Vagina (tissue), 2 donors: ENCODE data around the gene CFAP74. TPM values are rescaled to one million over a fixed set of nuclear protein-coding genes. Genes with fewer than 3 reads are reported as not detected.

Experiments
- DNase-seq, 2 donors: peaks; one replicate each; pipeline ENCODE4 v3.0.0-alpha.2; 2017; ENCODE audit errors: extremely low spot score in 2 of 2
- H3K27ac ChIP-seq: fragments of 200-600 bp; sonication (generic); one replicate; pipeline ENCODE4 v1.5.1; 2019
- H3K27me3 ChIP-seq: fragments of 200-600 bp; sonication (generic); one replicate; pipeline ENCODE4 v1.5.1; 2019
- H3K36me3 ChIP-seq, 2 donors: fragments of 200-600 bp; sonication (generic); one replicate each; pipeline ENCODE4 v1.5.1; 2017 to 2019
- H3K4me1 ChIP-seq: fragments of 200-600 bp; sonication (generic); one replicate; pipeline ENCODE4 v1.5.1; 2019
- H3K4me3 ChIP-seq, 2 donors: fragments of 200-600 bp; sonication (generic); 1 replicate in 1 of 2; 2 replicates in 1 of 2; pipeline ENCODE4 v1.5.1; 2016 to 2019
- H3K9me3 ChIP-seq: fragments of 200-600 bp; sonication (generic); one replicate; pipeline ENCODE4 v1.5.1; 2019
- CTCF ChIP-seq, 3 experiments: fragments of 450-650 bp in 2 of 3; fragments of 200-600 bp in 1 of 3; sonication (generic) in 1 of 3; IDR thresholded peaks; one replicate each; pipeline ENCODE4 v1.5.1; 2017 to 2019; ENCODE audit warnings: antibody characterized with exemption in 3 of 3, mild to moderate bottlenecking in 2 of 3, moderate library complexity in 2 of 3
- POLR2A ChIP-seq, 2 donors: fragments of 450-650 bp; IDR thresholded peaks; one replicate each; pipeline ENCODE4 v1.6.1; 2017; ENCODE audit warnings: antibody characterized with exemption in 2 of 2, mild to moderate bottlenecking in 2 of 2, moderate library complexity in 2 of 2
- POLR2AphosphoS5 ChIP-seq, 2 donors: sonication (generic); formaldehyde crosslinking; IDR thresholded peaks; one replicate each; pipeline ENCODE4 v1.9.0; 2017; ENCODE audit warnings: antibody characterized with exemption in 2 of 2, mild to moderate bottlenecking in 2 of 2, low read depth in 1 of 2; ENCODE audit not compliant: insufficient read depth in 1 of 2
- intact Hi-C: fragments of 100-400 bp; cut with DNase I; formaldehyde crosslinking; loops from one replicate; pipeline ENCODE4 v1.15.1; 2023
- total RNA-seq: library from RNA; depleted of rRNA; stranded (reverse); fragments of >200 nt; gene quantifications from one replicate; pipeline ENCODE4 v1.2.3, GENCODE V29; 2016

The CFAP74 gene
- total RNA-seq, 1 donor from 2014 or later = not detected

GRCh38 chr1:1965546-1965945, 38.0 kb downstream of the CFAP74 start:
- intact Hi-C loops = no loop called here
- H3K27me3 ChIP-seq = no peaks in the 10 kb centered on the region
- H3K27ac ChIP-seq = no peak overlapping the region
- no peak for DNase-seq
- no peak for TF ChIP-seq POLR2A (IDR thresholded peaks at IDR 0.05)
- no peak for TF ChIP-seq CTCF (IDR thresholded peaks at IDR 0.05)
- TF ChIP-seq POLR2AphosphoS5 (IDR thresholded peaks at IDR 0.05; ENCODE audit: insufficient read depth in 1 of 2, low read depth in 1 of 2) = no peak
- no peaks in the 10 kb centered on the region for H3K9me3 ChIP-seq
- no peaks in the 10 kb centered on the region for H3K36me3 ChIP-seq
- H3K4me1 ChIP-seq = no peaks in the 10 kb centered on the region
- H3K4me3 ChIP-seq = no peak overlapping the region

GRCh38 chr1:1964811-1965210, 38.8 kb downstream of the CFAP74 start:
- Histone ChIP-seq H3K27ac (no peak overlapping the region), H3K9me3 (no peaks in the 10 kb centered on the region), H3K27me3 (no peaks in the 10 kb centered on the region), H3K4me1 (peaks cover 5% of the 10 kb centered on the region), H3K36me3 (no peaks in the 10 kb centered on the region), H3K4me3 (no peak overlapping the region)
- TF ChIP-seq POLR2AphosphoS5 (IDR thresholded peaks at IDR 0.05; ENCODE audit: insufficient read depth in 1 of 2, low read depth in 1 of 2) = no peak
- TF ChIP-seq POLR2A (IDR thresholded peaks at IDR 0.05) = no peak
- TF ChIP-seq CTCF (IDR thresholded peaks at IDR 0.05) = no peak
- intact Hi-C loops = loop anchor here (5.0 kb wide), 1 partner anchor 82 kb away; no protein-coding TSS in a partner anchor
- no peak for DNase-seq

- intact Hi-C loops = loop anchor here (5.0 kb wide), 1 partner anchor 84 kb away; no protein-coding TSS in a partner anchor
- Histone ChIP-seq H3K27ac (no peak overlapping the region), H3K4me1 (peaks cover 9% of the 10 kb centered on the region), H3K27me3 (no peaks in the 10 kb centered on the region), H3K36me3 (no peaks in the 10 kb centered on the region), H3K9me3 (no peaks in the 10 kb centered on the region), H3K4me3 (no peak overlapping the region)
- TF ChIP-seq POLR2AphosphoS5 (IDR thresholded peaks at IDR 0.05; ENCODE audit: insufficient read depth in 1 of 2, low read depth in 1 of 2) (no peak), POLR2A (IDR thresholded peaks at IDR 0.05) (no peak), CTCF (IDR thresholded peaks at IDR 0.05) (no peak)
- no peak for DNase-seq
These were observed 40.0 kb downstream of the CFAP74 start for GRCh38 chr1:1963570-1963969.

- no peak for DNase-seq
- Histone ChIP-seq H3K9me3 (no peaks in the 10 kb centered on the region), H3K4me1 (peaks cover 9% of the 10 kb centered on the region), H3K27ac (no peak overlapping the region), H3K4me3 (no peak overlapping the region), H3K36me3 (no peaks in the 10 kb centered on the region), H3K27me3 (no peaks in the 10 kb centered on the region)
- intact Hi-C loops = loop anchor here (5.0 kb wide), 1 partner anchor 85 kb away; no protein-coding TSS in a partner anchor
- TF ChIP-seq CTCF (IDR thresholded peaks at IDR 0.05) = no peak
These were observed 40.8 kb downstream of the CFAP74 start for GRCh38 chr1:1962752-1963151.

GRCh38 chr1:1960480-1961196, 42.9 kb downstream of the CFAP74 start:
- H3K9me3 ChIP-seq = no peaks in the 10 kb centered on the region
- intact Hi-C loops = loop anchor here (5.0 kb wide), 1 partner anchor 87 kb away; no protein-coding TSS in a partner anchor
- H3K4me1 ChIP-seq = peaks cover 9% of the 10 kb centered on the region
- H3K27me3 ChIP-seq = no peaks in the 10 kb centered on the region
- H3K27ac ChIP-seq = no peak overlapping the region
- TF ChIP-seq POLR2A (IDR thresholded peaks at IDR 0.05) (no peak), POLR2AphosphoS5 (IDR thresholded peaks at IDR 0.05; ENCODE audit: insufficient read depth in 1 of 2, low read depth in 1 of 2) (no peak), CTCF (IDR thresholded peaks at IDR 0.05) (no peak)
- H3K36me3 ChIP-seq = no peaks in the 10 kb centered on the region
- DNase-seq = no peak
- no peak overlapping the region for H3K4me3 ChIP-seq
